Stimulated activated CD8-positive, alpha-beta memory T cell treated with anti-CD3 and anti-CD28 coated beads, Interleukin-4, amount 100 ng/mL, for 48 hours (primary cell): ENCODE results near the gene RPS3A.
"Not testable (repeated sequence)": the region's sequence is repeated elsewhere in the genome, so short reads cannot be mapped to it uniquely, and the experiment has no call there.

ENCODE experiments used
- DNase-seq: peaks from one replicate; pipeline ENCODE4 v3.0.0-alpha.2; 2020

RPS3A gene

DNA sequence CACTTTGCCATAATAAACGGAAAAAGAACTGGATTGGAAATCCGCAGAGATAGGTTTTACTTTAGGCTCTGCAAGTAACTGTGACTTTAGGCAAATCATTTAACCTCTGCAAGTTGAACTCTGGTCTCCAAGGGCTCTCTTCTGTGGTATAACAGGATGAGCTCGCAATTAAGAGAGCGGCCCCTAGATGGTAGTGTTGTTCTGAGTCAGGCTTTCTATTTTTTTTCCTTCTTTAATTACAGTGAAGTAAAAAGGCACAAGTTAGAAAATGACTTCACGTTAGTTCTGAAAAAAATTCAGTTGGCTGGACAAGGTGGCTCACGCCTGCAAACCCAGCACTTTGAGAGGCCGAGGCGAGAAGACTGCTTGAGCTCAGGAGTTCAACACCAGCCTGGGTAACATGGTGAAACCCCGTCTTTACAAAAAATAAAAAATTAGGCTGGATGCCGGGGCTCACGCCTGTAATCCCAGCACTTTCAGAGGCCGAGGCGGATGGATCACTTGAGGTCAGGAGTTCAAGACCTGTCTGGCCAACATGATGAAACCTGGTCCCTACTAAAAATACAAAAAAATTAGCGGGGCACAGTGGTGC is 18.0 kb downstream of the RPS3A start:
- DNase-seq, result peak; percentile 61

DNA sequence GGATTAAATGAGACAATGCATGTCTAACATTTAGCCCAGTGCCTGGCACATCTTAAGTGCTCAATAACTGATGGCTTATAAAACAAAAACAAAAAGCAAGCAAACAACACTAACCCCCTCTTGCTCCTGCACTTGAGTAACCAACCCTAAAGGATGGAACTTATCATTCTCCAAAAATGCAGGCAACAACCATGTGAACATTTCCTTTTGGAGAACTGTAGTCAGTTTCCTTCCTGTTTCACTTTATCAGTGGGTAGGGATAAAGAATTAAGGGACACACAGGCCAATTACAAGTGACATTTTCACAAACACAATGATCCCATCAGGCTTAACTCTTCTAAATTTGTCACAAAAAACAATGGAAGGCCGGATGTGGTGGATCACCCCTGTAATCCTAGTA is 30.4 kb downstream of the RPS3A start:
- DNase-seq, result no peak

- no peak for DNase-seq
These were observed 33.9 kb downstream of the RPS3A start for GRCh38 chr4:151133311-151133710.

GRCh38 chr4:151136048-151136447 is 36.6 kb downstream of the RPS3A start:
- not testable (repeated sequence) for DNase-seq

DNA sequence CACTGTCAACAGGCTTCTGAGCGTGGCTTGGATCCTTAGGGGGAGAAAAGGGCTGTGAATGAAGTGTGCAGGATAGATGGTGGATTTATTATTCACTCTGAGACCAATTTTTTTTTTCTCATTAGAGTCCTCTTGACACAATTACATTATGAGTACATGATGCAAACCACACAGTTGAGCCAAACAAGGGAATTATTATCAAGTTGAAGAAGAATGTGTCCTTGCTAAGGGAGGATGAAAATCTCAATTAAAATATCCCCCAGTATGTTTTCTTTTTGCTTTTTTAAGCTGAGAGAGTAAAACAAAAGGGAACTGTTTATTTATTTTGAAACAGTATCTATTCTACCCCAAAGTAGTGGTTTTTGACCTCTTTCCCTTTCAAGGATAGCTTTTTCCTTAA is 40.4 kb downstream of the RPS3A start:
- no peak for DNase-seq

DNA sequence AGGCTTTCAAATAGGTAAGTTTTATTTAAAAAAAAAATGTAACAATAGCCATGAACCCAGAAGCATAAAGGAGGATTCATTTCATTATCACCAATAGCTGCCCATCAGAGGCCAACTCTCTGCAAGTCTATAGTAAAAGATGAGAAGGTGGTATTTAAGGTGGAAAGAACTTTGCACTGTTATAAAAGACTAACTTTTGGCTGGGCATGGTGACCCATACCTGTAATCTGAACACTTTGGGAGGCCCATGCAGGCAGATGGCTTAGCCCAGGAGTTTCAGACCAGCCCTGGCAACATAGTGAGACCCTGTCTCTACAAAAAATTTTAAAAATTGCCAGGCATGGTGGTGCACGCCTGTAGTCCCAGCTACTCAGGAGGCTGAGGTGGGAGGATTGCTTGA is 43.3 kb downstream of the RPS3A start:
- DNase-seq, result no peak

DNA sequence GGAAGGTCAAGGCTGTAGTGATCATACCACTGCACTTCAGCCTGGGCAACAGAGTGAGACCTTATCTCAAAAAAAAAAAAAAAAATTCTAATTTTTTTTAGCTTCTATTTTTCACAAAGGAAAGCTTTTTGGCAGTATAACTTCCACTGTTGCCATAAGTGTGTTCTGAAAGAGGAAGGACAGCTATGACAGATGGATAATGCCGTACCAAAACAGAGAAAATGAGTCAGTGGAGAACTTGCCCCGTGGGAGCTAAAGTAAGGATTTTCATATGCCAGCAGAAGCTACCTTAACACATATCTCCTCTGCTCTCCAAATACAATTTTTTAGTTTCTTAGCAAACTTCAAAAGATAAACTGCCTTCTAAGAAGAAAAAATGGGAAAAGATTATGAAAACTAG is 43.7 kb downstream of the RPS3A start:
- no peak for DNase-seq

DNA sequence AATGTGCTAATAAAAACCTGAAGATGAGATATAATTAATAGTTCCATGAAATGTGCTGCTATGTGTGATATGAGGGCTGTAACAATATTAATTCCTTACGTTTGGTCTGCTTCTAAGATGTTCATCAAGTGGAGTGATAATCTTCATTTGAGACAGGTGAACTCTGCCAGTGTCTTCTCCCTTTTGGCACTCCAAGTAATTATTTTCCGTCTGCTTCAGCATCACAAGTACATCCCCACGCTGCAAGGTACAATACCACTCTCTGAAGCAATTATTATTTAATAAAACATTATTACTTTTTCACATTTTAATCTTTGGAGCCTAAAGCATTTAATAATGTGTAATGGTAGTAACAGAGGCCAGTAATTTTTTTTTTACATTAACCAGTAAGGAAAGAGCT is 44.4 kb downstream of the RPS3A start:
- DNase-seq, result no peak

DNA sequence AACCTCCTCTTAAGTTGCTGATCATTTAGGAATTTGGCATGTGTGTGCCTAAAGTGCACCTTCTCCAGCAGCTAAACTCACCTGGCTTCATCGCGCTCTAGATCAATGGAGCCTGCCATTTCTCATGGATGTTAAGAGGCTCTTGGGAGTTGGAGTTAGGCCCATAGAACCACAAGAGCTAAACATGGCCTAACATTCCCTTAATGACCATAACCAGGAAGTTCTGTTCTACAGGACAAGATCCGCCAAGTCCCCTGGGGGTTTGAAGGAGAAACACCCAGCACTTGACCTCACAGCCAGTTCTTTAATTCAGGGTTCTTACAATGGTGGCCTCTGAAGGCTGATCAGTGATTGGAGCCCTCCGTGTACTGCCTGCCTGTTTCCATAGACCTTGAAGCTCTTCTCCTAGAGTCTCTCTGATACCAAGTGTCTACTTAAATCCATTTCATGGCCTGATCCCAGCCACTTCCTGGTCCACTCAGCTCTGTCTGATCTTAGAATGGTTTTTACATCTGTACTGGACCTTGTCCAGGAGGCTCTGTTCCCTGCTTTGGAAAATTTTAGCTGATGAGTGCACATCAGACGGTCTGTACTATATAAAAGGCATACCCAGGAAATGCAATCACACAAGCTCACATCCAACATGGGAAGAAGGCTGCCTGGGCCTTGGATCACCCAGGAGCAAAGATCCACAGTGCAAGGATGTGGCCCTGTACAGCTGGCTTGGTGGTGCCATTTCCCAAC is 45.1 kb downstream of the RPS3A start:
- DNase-seq, result no peak

GRCh38 chr4:151147000-151147399 is 47.6 kb downstream of the RPS3A start:
- no peak for DNase-seq

- no peak for DNase-seq
These were observed 48.8 kb downstream of the RPS3A start for GRCh38 chr4:151148261-151148660.

DNA sequence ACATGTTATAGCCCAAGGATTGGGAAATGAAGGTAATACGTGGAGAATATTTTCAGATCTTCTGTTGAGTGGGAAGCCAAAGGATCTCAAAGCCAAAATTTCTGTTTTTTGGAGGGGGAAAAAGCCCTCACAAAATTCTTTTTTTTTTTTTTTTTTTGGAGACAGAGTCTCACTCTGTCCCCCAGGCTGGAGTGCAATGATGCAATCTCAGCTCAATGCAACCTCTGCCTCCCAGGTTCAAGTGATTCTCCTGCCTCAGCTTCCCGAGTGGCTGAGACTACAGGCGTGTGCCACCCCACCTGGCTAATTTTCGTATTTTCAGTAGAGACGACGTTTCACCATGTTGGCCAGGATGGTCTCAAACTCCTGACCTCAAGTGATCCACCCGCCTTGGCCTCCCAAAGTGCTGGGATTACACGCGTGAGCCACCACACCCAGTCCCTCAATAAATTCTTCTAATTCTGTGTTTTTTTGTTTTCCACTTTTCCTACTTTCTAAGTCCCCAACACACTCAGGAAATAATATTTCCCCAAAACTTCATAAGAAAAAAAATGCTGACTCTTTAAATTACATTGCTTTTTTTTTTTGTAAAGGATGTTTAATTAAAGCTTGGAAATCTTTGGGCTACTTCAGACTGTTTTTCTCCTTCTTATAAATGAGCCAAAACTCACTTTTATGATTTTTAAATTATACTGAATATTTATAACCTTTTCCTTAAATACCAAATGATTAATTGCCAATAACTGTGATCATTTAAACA is 51.6 kb downstream of the RPS3A start:
- DNase-seq, result no peak

GRCh38 chr4:151152028-151152427 is 52.6 kb downstream of the RPS3A start:
- DNase-seq, result no peak

DNA sequence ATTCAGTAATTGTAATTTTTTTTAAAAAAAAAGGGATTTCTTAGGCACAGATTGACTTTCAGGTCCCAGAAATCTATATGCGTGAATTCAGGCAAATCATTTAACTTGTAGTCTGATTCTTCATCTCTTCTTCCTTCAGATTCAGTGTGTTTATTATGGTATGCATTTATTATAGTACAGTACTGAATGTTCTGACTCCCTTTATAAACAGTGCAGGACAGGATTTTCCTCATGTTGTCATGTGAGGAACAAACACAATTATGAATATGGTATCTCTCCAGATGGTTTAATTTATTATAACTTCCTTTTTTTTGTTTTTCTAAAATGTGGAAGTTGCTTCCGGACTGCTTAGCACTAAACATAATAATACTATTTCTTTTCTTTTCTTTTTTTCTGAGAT is 54.2 kb downstream of the RPS3A start:
- DNase-seq, result no peak
